Liver (tissue), 9 donors: ENCODE data around the gene TAF3. TPM values are rescaled to one million over a fixed set of nuclear protein-coding genes. Genes with fewer than 3 reads are reported as not detected.

Experiments
- DNase-seq: peaks from one replicate; pipeline ENCODE4 v3.0.0-alpha.2; 2017; ENCODE audit warnings: low spot score
- H3K27ac ChIP-seq, 2 donors: one replicate each; pipeline ENCODE4 v1.7.0; 2013; ENCODE audit warnings: inconsistent platforms in 2 of 2, low read length in 2 of 2, control low read depth in 1 of 2, low read depth in 1 of 2, mild to moderate bottlenecking in 1 of 2
- H3K27me3 ChIP-seq, 4 donors: one replicate each; pipeline versions ENCODE4 v1.6.1 to v1.7.0; 2013; ENCODE audit warnings: low read length in 3 of 4, inconsistent platforms in 1 of 4, mild to moderate bottlenecking in 1 of 4, moderate library complexity in 1 of 4; ENCODE audit not compliant: control insufficient read depth in 4 of 4, insufficient read depth in 4 of 4
- H3K36me3 ChIP-seq, 4 donors: one replicate each; pipeline versions ENCODE4 v1.6.1 to v1.7.0; 2013; ENCODE audit warnings: low read length in 3 of 4, mild to moderate bottlenecking in 3 of 4, low read depth in 1 of 4, moderate library complexity in 1 of 4; ENCODE audit not compliant: control insufficient read depth in 4 of 4, insufficient read depth in 3 of 4
- H3K4me1 ChIP-seq, 4 donors: one replicate each; pipeline versions ENCODE4 v1.6.1 to v1.7.0; 2013; ENCODE audit warnings: low read length in 3 of 4, mild to moderate bottlenecking in 3 of 4, moderate library complexity in 1 of 4; ENCODE audit not compliant: control insufficient read depth in 4 of 4, insufficient read depth in 4 of 4
- H3K4me3 ChIP-seq, 3 donors: one replicate each; pipeline versions ENCODE4 v1.6.1 to v1.7.0; 2013; ENCODE audit warnings: low read length in 3 of 3, control low read depth in 1 of 3, low read depth in 1 of 3, mild to moderate bottlenecking in 1 of 3
- H3K9ac ChIP-seq, 2 donors: one replicate each; pipeline ENCODE4 v1.7.0; 2013; ENCODE audit warnings: low read length in 2 of 2, mild to moderate bottlenecking in 2 of 2, moderate library complexity in 2 of 2, control low read depth in 1 of 2, low read depth in 1 of 2
- H3K9me3 ChIP-seq, 4 donors: one replicate each; pipeline versions ENCODE4 v1.6.1 to v1.7.0; 2013; ENCODE audit warnings: low read length in 3 of 4; ENCODE audit not compliant: control insufficient read depth in 4 of 4
- ATF3 ChIP-seq: IDR thresholded peaks from 2 replicates; pipeline ENCODE4 v1.6.1; 2016; ENCODE audit warnings: antibody characterized with exemption
- CTCF ChIP-seq: fragments of 150-350 bp; IDR thresholded peaks from 2 replicates; pipeline ENCODE4 v1.5.1; 2017; ENCODE audit warnings: improper control_type of control experiment, low read depth, low read length; ENCODE audit not compliant: missing input control
- EGR1 ChIP-seq, 2 donors: IDR thresholded peaks; 2 replicates each; pipeline ENCODE4 v1.6.1; 2016 to 2018; ENCODE audit warnings: antibody characterized with exemption in 2 of 2, low read depth in 2 of 2
- FOXA1 ChIP-seq: IDR thresholded peaks from 2 replicates; pipeline ENCODE4 v1.6.1; 2016; ENCODE audit warnings: antibody characterized with exemption
- FOXA2 ChIP-seq: IDR thresholded peaks from 2 replicates; pipeline ENCODE4 v1.6.1; 2016; ENCODE audit warnings: antibody characterized with exemption
- GABPA ChIP-seq, 2 donors: IDR thresholded peaks in 1 of 2; conservative IDR thresholded peaks in 1 of 2; 2 replicates each; pipeline ENCODE4 v1.6.1; 2016; ENCODE audit warnings: antibody characterized with exemption in 2 of 2, mild to moderate bottlenecking in 1 of 2, moderate library complexity in 1 of 2
- HNF4A ChIP-seq, 2 donors: conservative IDR thresholded peaks; 2 replicates each; pipeline ENCODE4 v1.6.1; 2016; ENCODE audit warnings: antibody characterized with exemption in 2 of 2, mild to moderate bottlenecking in 2 of 2
- HNF4G ChIP-seq: IDR thresholded peaks from 2 replicates; pipeline ENCODE4 v1.6.1; 2016; ENCODE audit warnings: antibody characterized with exemption
- JUND ChIP-seq, 2 donors: IDR thresholded peaks; 2 replicates each; pipeline ENCODE4 v1.6.1; 2016; ENCODE audit warnings: antibody characterized with exemption in 2 of 2
- MAX ChIP-seq: IDR thresholded peaks from 2 replicates; pipeline ENCODE4 v1.6.1; 2016; ENCODE audit warnings: antibody characterized with exemption
- NR2F2 ChIP-seq: IDR thresholded peaks from 2 replicates; pipeline ENCODE4 v1.6.1; 2016; ENCODE audit warnings: antibody characterized with exemption
- RAD21 ChIP-seq, 2 donors: IDR thresholded peaks; 2 replicates each; pipeline ENCODE4 v1.6.1; 2016; ENCODE audit warnings: antibody characterized with exemption in 2 of 2, mild to moderate bottlenecking in 2 of 2
- RXRA ChIP-seq, 2 donors: IDR thresholded peaks; 2 replicates each; pipeline ENCODE4 v1.6.1; 2017 to 2018; ENCODE audit warnings: antibody characterized with exemption in 2 of 2, mild to moderate bottlenecking in 1 of 2
- SP1 ChIP-seq: IDR thresholded peaks from 2 replicates; pipeline ENCODE4 v1.6.1; 2018; ENCODE audit warnings: antibody characterized with exemption, mild to moderate bottlenecking
- TAF1 ChIP-seq: conservative IDR thresholded peaks from 2 replicates; pipeline ENCODE4 v1.6.1; 2016; ENCODE audit warnings: antibody characterized with exemption, mild to moderate bottlenecking
- YY1 ChIP-seq: IDR thresholded peaks from 2 replicates; pipeline ENCODE4 v1.6.1; 2016; ENCODE audit warnings: antibody characterized with exemption, mild to moderate bottlenecking
- ZBTB33 ChIP-seq: IDR thresholded peaks from 2 replicates; pipeline ENCODE4 v1.6.1; 2016; ENCODE audit warnings: antibody characterized with exemption
- WGBS: extraction: QIAGEN DNeasy Blood & Tissue Kit; methylation state at CpG from one replicate; pipeline ENCODE4 v1.1.7; 2013; 5-methylcytosine and 5-hydroxymethylcytosine counted together
- polyA plus RNA-seq, 2 donors: library from polyadenylated mRNA; stranded (reverse) in 1 of 2; unstranded in 1 of 2; fragments of 200-250 nt in 1 of 2; fragments of >200 nt in 1 of 2; fragmentation: Nextera tagmentation in 1 of 2; extraction: Ambion mirVana in 1 of 2; gene quantifications; one replicate each; pipeline versions ENCODE4 v1.2.1 to v1.2.3, GENCODE V29; 2013 to 2015
- total RNA-seq, 2 donors: library from RNA; depleted of rRNA; stranded (reverse); fragments of >200 nt; gene quantifications; one replicate each; pipeline ENCODE4 v1.2.3, GENCODE V29; 2014
- donor health status: healthy.
- donor health status: healthy.
- donor health status: healthy.
- donor health status: healthy.
- donor health status: healthy.

The TAF3 gene
- total and polyA plus RNA-seq, 4 donors: 1.5 to 3.6 (median 1.9) TPM

- TF ChIP-seq TAF1 (no peak), ZBTB33 (no peak), JUND (IDR thresholded peaks at IDR 0.05) (no peak), RXRA (IDR thresholded peaks at IDR 0.05) (no peak), HNF4A (conservative IDR thresholded peaks at IDR 0.05) (no peak), FOXA1 (no peak), HNF4G (no peak), FOXA2 (no peak), NR2F2 (no peak)
Measured at GRCh38 chr10:7808686-7809267, 9.5 kb upstream of the TAF3 start (continued).

- Histone ChIP-seq H3K4me3 (no peak overlapping the region), H3K36me3 (peaks cover 5 to 18% (median 13%) of the 10 kb centered on the region in 4 donors)
- TF ChIP-seq RAD21 (IDR thresholded peaks at IDR 0.05): no peak
- no peak for TF ChIP-seq TAF1
- TF ChIP-seq YY1: no peak
- no peak for TF ChIP-seq RXRA (IDR thresholded peaks at IDR 0.05)
- no peak for TF ChIP-seq ATF3
- TF ChIP-seq MAX: no peak
- TF ChIP-seq CTCF: no peak
- no peak for TF ChIP-seq HNF4G
- TF ChIP-seq SP1: no peak
- TF ChIP-seq EGR1 (IDR thresholded peaks at IDR 0.05; ENCODE audit: low read depth in 2 of 2): no peak
- TF ChIP-seq FOXA1: no peak
- TF ChIP-seq ZBTB33: no peak
- no peak for TF ChIP-seq GABPA (IDR thresholded peaks at IDR 0.05 in 1 of 2, conservative IDR thresholded peaks at IDR 0.05 in 1 of 2)
- no peak for TF ChIP-seq HNF4A (conservative IDR thresholded peaks at IDR 0.05)
- TF ChIP-seq NR2F2: no peak
Measured at GRCh38 chr10:7810443-7810842, 7.9 kb upstream of the TAF3 start.

More at GRCh38 chr10:7810443-7810842, 7.9 kb upstream of the TAF3 start:
- Histone ChIP-seq H3K27me3 (no peaks in the 10 kb centered on the region), H3K4me1 (peaks cover 0 to 3% (median 0%) of the 10 kb centered on the region in 4 donors), H3K9ac (no peak overlapping the region), H3K9me3 (no peaks in the 10 kb centered on the region), H3K27ac (no peak overlapping the region)
- DNase-seq: no peak
- WGBS: 88% methylated on average over 7 of the region's 7 CpGs
